Measurements from ENCODE around the gene ZKSCAN3.
"Not testable (repeated sequence)": the region's sequence is repeated elsewhere in the genome, so short reads cannot be mapped to it uniquely, and the experiment has no call there.

ZKSCAN3 gene

GRCh38 chr6:28349892-28350737 lies at the start of gene ZKSCAN3:
ZKSCAN3 (plus strand) TSS chr6:28349947; CDS start chr6:28359587, 9,640 bp downstream.
- peak; percentile 93 for DNase-seq

GRCh38 chr6:28303570-28303969 lies 46.2 kb upstream of the ZKSCAN3 start:
- no peak for DNase-seq

- not testable (repeated sequence) for DNase-seq
Measured at GRCh38 chr6:28306363-28306762, 43.4 kb upstream of the ZKSCAN3 start.

GRCh38 chr6:28311139-28311823 lies 38.5 kb upstream of the ZKSCAN3 start:
- peak; percentile 33 for DNase-seq

GRCh38 chr6:28312939-28313338 lies 36.8 kb upstream of the ZKSCAN3 start:
- DNase-seq: no peak

- DNase-seq: no peak
Measured at GRCh38 chr6:28315628-28316027, 34.1 kb upstream of the ZKSCAN3 start.

GRCh38 chr6:28317866-28318265 lies 31.9 kb upstream of the ZKSCAN3 start:
- not testable (repeated sequence) for DNase-seq

- no peak for DNase-seq
Measured at GRCh38 chr6:28322661-28323060, 27.1 kb upstream of the ZKSCAN3 start.

- no peak for DNase-seq
Measured at GRCh38 chr6:28323813-28324424, 25.8 kb upstream of the ZKSCAN3 start.

- DNase-seq: no peak
Measured at GRCh38 chr6:28326371-28326948, 23.3 kb upstream of the ZKSCAN3 start.

GRCh38 chr6:28330041-28330440 lies 19.7 kb upstream of the ZKSCAN3 start:
- DNase-seq: no peak

- no peak for DNase-seq
Measured at GRCh38 chr6:28333047-28333446, 16.7 kb upstream of the ZKSCAN3 start.

- DNase-seq: no peak
Measured at GRCh38 chr6:28333599-28334018, 16.1 kb upstream of the ZKSCAN3 start.

GRCh38 chr6:28334286-28335039 lies 15.3 kb upstream of the ZKSCAN3 start:
- no peak for DNase-seq

- no peak for DNase-seq
Measured at GRCh38 chr6:28335040-28335563, 14.6 kb upstream of the ZKSCAN3 start.

- DNase-seq: peak; percentile 88
Measured at GRCh38 chr6:28335564-28336283, 14.0 kb upstream of the ZKSCAN3 start, which contains the start of gene ZSCAN31. ZSCAN31 (minus strand) TSS chr6:28336148; CDS start chr6:28329683, 6,465 bp downstream.

- peak; percentile 95 for DNase-seq
Measured at GRCh38 chr6:28336284-28337120, 13.2 kb upstream of the ZKSCAN3 start.

- DNase-seq: no peak
Measured at GRCh38 chr6:28337121-28337520, 12.6 kb upstream of the ZKSCAN3 start.

GRCh38 chr6:28340310-28341095 lies 9.2 kb upstream of the ZKSCAN3 start:
- DNase-seq: peak; percentile 14

Measured in RPMI8226 (cell line).